ENCODE measurements around the gene CRACR2A. TPM values are rescaled to one million over a fixed set of nuclear protein-coding genes. Genes with fewer than 3 reads are reported as not detected.

CRACR2A gene
- total and polyA plus RNA-seq, 10 of the 15 experiments (the other 5 are each of a cell fraction or from before 2014, with no cell fraction given) = 2.1 to 18.0 (median 13.2) TPM

GRCh38 chr12:3645091-3645490 lies 107.8 kb downstream of the CRACR2A start:
- H3K4me1 ChIP-seq (ENCODE audit: control insufficient read depth, insufficient read depth, low read length) = no peaks in the 10 kb centered on the region
- H4K20me1 ChIP-seq (ENCODE audit: control insufficient read depth, insufficient read depth) = no peaks in the 10 kb centered on the region
- no peak for FAIRE-seq
- no peaks in the 10 kb centered on the region for H3K9me3 ChIP-seq (replicated peaks; ENCODE audit: control insufficient read depth, insufficient read depth, low read length)
- RAD21 ChIA-PET (ENCODE audit: unreplicated experiment) = no interaction called here
- H3K27ac ChIP-seq (ENCODE audit: control insufficient read depth, insufficient read depth) = no peak overlapping the region
- H3K4me3 ChIP-seq = no peak overlapping the region
- no peaks in the 10 kb centered on the region for H3K79me2 ChIP-seq (ENCODE audit: control insufficient read depth, insufficient read depth, low read length)
- in situ Hi-C loops (cut with MboI) = no loop called here
- SMC1A ChIA-PET (ENCODE audit: uncharacterized antibody, unreplicated experiment) = no interaction called here
- H3K9ac ChIP-seq (ENCODE audit: control insufficient read depth, insufficient read depth, low read length) = no peak overlapping the region
- no peak overlapping the region for H3K4me2 ChIP-seq (ENCODE audit: control insufficient read depth, insufficient read depth)
- H3K27me3 ChIP-seq (replicated peaks in 1 of 2; ENCODE audit: control insufficient read depth in 2 of 2, insufficient read depth in 2 of 2, low read length in 1 of 2) = no peaks in the 10 kb centered on the region
- TF ChIP-seq RCOR1 (conservative IDR thresholded peaks at IDR 0.05; ENCODE audit: low read depth, low read length) = no peak
- TF ChIP-seq POLR2AphosphoS2 (IDR thresholded peaks at IDR 0.05; ENCODE audit: low read depth, low read length) = no peak
- no peak for TF ChIP-seq ZBTB11 (CRISPR knock-in tag; IDR thresholded peaks at IDR 0.05)
- no peak for TF ChIP-seq RB1 (IDR thresholded peaks at IDR 0.05; ENCODE audit: borderline replicate concordance)
- TF ChIP-seq TCF7 (IDR thresholded peaks at IDR 0.05; ENCODE audit: borderline replicate concordance) = no peak
- TF ChIP-seq NR2F1 (conservative IDR thresholded peaks at IDR 0.05) = no peak
- POLR2A ChIA-PET = no interaction called here
- 84% methylated on average over 4 of the region's 4 CpGs for WGBS (ENCODE audit: insufficient coverage, insufficient replicate concordance, low lambda C conversion rate, missing lambda C conversion rate)
- intact Hi-C loops (cut with micrococcal nuclease; ENCODE audit: unreplicated experiment) = no loop called here
- H2AFZ ChIP-seq (ENCODE audit: control insufficient read depth, low read depth, low read length) = no peak overlapping the region
- no TSS peak for BruUV-seq (replicated peaks)
- no peak for DNase-seq (ENCODE audit: low read depth, low spot score)
- peaks cover 2 to 5% of the 10 kb centered on the region in 2 experiments for H3K36me3 ChIP-seq (ENCODE audit: control insufficient read depth in 2 of 2, insufficient read depth in 2 of 2, low read length in 1 of 2)
- CTCF ChIA-PET = no interaction called here
- no peak for ATAC-seq

Measured in GM12878 (cell line).